HL-60 (cell line): ENCODE measurements around the gene PSMD12.

Experiments
- GABPA ChIP-seq: IDR thresholded peaks from 2 replicates; pipeline ENCODE4 v1.6.1; 2012; ENCODE audit warnings: low read depth
- POLR2AphosphoS5 ChIP-seq: IDR thresholded peaks from 2 replicates; pipeline ENCODE4 v1.6.1; 2012; ENCODE audit warnings: low read depth
- TF ChIP-seq, protein P1 (sequence below): IDR thresholded peaks from one replicate; pipeline ENCODE4 v1.5.1; 2011; ENCODE audit warnings: low read length, control low read depth, inconsistent platforms; ENCODE audit not compliant: insufficient read depth
- TF ChIP-seq, protein P2 (sequence below): IDR thresholded peaks from 2 replicates; pipeline ENCODE4 v1.6.1; 2012; ENCODE audit warnings: low read depth; ENCODE audit not compliant: insufficient replicate concordance

DNA sequence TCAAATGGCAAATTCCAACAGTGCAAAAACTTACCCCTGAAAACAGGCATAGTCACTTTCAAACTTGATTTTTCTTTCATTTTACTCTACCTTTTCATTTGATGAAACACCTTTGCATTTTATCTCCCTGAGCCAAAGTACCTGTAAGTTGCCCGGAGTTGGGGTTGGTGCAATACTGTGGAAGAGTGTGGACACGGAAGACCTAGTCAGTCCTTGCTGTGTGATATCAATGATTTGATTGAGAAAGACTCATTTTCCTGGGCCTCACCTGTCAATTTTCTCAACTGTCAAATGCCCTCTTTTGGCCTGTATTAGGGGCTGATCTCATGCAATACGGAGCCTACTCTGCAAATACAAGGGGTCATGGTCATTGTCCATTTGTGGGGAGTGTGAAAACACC, 33.3 kb upstream of the PSMD12 start:
- TF ChIP-seq, protein P1, sequence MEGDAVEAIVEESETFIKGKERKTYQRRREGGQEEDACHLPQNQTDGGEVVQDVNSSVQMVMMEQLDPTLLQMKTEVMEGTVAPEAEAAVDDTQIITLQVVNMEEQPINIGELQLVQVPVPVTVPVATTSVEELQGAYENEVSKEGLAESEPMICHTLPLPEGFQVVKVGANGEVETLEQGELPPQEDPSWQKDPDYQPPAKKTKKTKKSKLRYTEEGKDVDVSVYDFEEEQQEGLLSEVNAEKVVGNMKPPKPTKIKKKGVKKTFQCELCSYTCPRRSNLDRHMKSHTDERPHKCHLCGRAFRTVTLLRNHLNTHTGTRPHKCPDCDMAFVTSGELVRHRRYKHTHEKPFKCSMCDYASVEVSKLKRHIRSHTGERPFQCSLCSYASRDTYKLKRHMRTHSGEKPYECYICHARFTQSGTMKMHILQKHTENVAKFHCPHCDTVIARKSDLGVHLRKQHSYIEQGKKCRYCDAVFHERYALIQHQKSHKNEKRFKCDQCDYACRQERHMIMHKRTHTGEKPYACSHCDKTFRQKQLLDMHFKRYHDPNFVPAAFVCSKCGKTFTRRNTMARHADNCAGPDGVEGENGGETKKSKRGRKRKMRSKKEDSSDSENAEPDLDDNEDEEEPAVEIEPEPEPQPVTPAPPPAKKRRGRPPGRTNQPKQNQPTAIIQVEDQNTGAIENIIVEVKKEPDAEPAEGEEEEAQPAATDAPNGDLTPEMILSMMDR, result no peak
- TF ChIP-seq, protein P2, sequence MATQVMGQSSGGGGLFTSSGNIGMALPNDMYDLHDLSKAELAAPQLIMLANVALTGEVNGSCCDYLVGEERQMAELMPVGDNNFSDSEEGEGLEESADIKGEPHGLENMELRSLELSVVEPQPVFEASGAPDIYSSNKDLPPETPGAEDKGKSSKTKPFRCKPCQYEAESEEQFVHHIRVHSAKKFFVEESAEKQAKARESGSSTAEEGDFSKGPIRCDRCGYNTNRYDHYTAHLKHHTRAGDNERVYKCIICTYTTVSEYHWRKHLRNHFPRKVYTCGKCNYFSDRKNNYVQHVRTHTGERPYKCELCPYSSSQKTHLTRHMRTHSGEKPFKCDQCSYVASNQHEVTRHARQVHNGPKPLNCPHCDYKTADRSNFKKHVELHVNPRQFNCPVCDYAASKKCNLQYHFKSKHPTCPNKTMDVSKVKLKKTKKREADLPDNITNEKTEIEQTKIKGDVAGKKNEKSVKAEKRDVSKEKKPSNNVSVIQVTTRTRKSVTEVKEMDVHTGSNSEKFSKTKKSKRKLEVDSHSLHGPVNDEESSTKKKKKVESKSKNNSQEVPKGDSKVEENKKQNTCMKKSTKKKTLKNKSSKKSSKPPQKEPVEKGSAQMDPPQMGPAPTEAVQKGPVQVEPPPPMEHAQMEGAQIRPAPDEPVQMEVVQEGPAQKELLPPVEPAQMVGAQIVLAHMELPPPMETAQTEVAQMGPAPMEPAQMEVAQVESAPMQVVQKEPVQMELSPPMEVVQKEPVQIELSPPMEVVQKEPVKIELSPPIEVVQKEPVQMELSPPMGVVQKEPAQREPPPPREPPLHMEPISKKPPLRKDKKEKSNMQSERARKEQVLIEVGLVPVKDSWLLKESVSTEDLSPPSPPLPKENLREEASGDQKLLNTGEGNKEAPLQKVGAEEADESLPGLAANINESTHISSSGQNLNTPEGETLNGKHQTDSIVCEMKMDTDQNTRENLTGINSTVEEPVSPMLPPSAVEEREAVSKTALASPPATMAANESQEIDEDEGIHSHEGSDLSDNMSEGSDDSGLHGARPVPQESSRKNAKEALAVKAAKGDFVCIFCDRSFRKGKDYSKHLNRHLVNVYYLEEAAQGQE, result no peak
- TF ChIP-seq POLR2AphosphoS5 (no peak), GABPA (no peak)
